Astrocyte (in vitro differentiated cells and primary cell): Measurements from ENCODE around the gene SLC35G1.

Experiments used
- EZH2 ChIP-seq: IDR thresholded peaks from 2 replicates; pipeline ENCODE4 v1.6.1; 2012; ENCODE audit warnings: mild to moderate bottlenecking, low read length, inconsistent platforms; ENCODE audit not compliant: insufficient read depth
- TF ChIP-seq, protein P1 (sequence below): IDR thresholded peaks from 2 replicates; pipeline ENCODE4 v1.5.1; 2011; ENCODE audit warnings: low read depth, mild to moderate bottlenecking, inconsistent platforms, low read length, moderate library complexity; ENCODE audit not compliant: insufficient read depth

GRCh38 chr10:93897070-93897780, 3.4 kb downstream of the SLC35G1 start:
- TF ChIP-seq, protein P1, sequence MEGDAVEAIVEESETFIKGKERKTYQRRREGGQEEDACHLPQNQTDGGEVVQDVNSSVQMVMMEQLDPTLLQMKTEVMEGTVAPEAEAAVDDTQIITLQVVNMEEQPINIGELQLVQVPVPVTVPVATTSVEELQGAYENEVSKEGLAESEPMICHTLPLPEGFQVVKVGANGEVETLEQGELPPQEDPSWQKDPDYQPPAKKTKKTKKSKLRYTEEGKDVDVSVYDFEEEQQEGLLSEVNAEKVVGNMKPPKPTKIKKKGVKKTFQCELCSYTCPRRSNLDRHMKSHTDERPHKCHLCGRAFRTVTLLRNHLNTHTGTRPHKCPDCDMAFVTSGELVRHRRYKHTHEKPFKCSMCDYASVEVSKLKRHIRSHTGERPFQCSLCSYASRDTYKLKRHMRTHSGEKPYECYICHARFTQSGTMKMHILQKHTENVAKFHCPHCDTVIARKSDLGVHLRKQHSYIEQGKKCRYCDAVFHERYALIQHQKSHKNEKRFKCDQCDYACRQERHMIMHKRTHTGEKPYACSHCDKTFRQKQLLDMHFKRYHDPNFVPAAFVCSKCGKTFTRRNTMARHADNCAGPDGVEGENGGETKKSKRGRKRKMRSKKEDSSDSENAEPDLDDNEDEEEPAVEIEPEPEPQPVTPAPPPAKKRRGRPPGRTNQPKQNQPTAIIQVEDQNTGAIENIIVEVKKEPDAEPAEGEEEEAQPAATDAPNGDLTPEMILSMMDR, result no peak
- no peak for TF ChIP-seq EZH2
